Measurements from ENCODE around the gene LCN12.
A peak's percentile ranks its signal among the peaks of the same experiment; 100 is the strongest.

LCN12 gene

GRCh38 chr9:136945333-136946227, 6.5 kb upstream of the LCN12 start:
- DNase-seq (ENCODE audit: low read depth), result no peak

- DNase-seq (ENCODE audit: low read depth), result no peak
Observed at GRCh38 chr9:136946228-136947027, 5.6 kb upstream of the LCN12 start.

GRCh38 chr9:136947028-136947891, 4.8 kb upstream of the LCN12 start:
- DNase-seq (ENCODE audit: low read depth), result no peak

GRCh38 chr9:136947955-136948510, 4.0 kb upstream of the LCN12 start:
- DNase-seq (ENCODE audit: low read depth), result no peak

GRCh38 chr9:136949239-136949816, 2.7 kb upstream of the LCN12 start:
- DNase-seq (ENCODE audit: low read depth), result no peak

- DNase-seq (ENCODE audit: low read depth), result peak; percentile 95
Observed at GRCh38 chr9:136949817-136950655, 2.0 kb upstream of the LCN12 start.

GRCh38 chr9:136950656-136951276, 1.3 kb upstream of the LCN12 start:
- no peak for DNase-seq (ENCODE audit: low read depth)

GRCh38 chr9:136952321-136952850, 313 bp downstream of the LCN12 start:
- no peak for DNase-seq (ENCODE audit: low read depth)

- no peak for DNase-seq (ENCODE audit: low read depth)
Observed at GRCh38 chr9:136952876-136953770, 1.1 kb downstream of the LCN12 start.

GRCh38 chr9:136953771-136954269, 1.7 kb downstream of the LCN12 start:
- DNase-seq (ENCODE audit: low read depth), result no peak

- no peak for DNase-seq (ENCODE audit: low read depth)
Observed at GRCh38 chr9:136954270-136955083, 2.4 kb downstream of the LCN12 start.

GRCh38 chr9:136955202-136955942, 3.3 kb downstream of the LCN12 start:
- no peak for DNase-seq (ENCODE audit: low read depth)

GRCh38 chr9:136955943-136956335, 3.9 kb downstream of the LCN12 start:
- no peak for DNase-seq (ENCODE audit: low read depth)

GRCh38 chr9:136956604-136957003, 4.5 kb downstream of the LCN12 start:
- DNase-seq (ENCODE audit: low read depth), result no peak

GRCh38 chr9:136957461-136957860, 5.4 kb downstream of the LCN12 start:
- no peak for DNase-seq (ENCODE audit: low read depth)

- DNase-seq (ENCODE audit: low read depth), result no peak
Observed at GRCh38 chr9:136957901-136958300, 5.8 kb downstream of the LCN12 start.

- no peak for DNase-seq (ENCODE audit: low read depth)
Observed at GRCh38 chr9:136958473-136958872, 6.4 kb downstream of the LCN12 start.

Measured in activated T-cell treated with anti-CD3 and anti-CD28 coated beads for 24 hours (primary cell).